Mesenchymal stem cell (in vitro differentiated cells and primary cell): ENCODE results near the gene TNFSF10.

Experiments
- DNase-seq: peaks from one replicate; pipeline ENCODE4 v3.0.0-alpha.2; 2013
- H2AFZ ChIP-seq: one replicate; pipeline ENCODE4 v1.6.1; 2013; ENCODE audit warnings: low read depth, mild to moderate bottlenecking, control low read depth, inconsistent platforms, low read length, moderate library complexity
- H2AK5ac ChIP-seq: 2 replicates; pipeline ENCODE4 v1.6.1; 2013; ENCODE audit warnings: low read length, moderate library complexity, mild to moderate bottlenecking, inconsistent platforms; ENCODE audit not compliant: severe bottlenecking
- H2BK120ac ChIP-seq: one replicate; pipeline ENCODE4 v1.6.1; 2013; ENCODE audit warnings: low read depth, mild to moderate bottlenecking, inconsistent platforms, low read length, moderate library complexity
- H2BK12ac ChIP-seq, 2 experiments: one replicate each; pipeline ENCODE4 v1.6.1; 2013; ENCODE audit warnings: inconsistent platforms in 2 of 2, low read length in 2 of 2, mild to moderate bottlenecking in 2 of 2, moderate library complexity in 2 of 2, control low read depth in 1 of 2
- H2BK15ac ChIP-seq: one replicate; pipeline ENCODE4 v1.6.1; 2013; ENCODE audit warnings: mild to moderate bottlenecking, low read depth, inconsistent platforms; ENCODE audit not compliant: poor library complexity, severe bottlenecking
- H2BK5ac ChIP-seq: 2 replicates; pipeline ENCODE4 v1.6.1; 2013; ENCODE audit warnings: low read depth, mild to moderate bottlenecking, low read length, control low read depth, inconsistent platforms; ENCODE audit not compliant: poor library complexity, severe bottlenecking
- H3K14ac ChIP-seq, 2 experiments: one replicate each; pipeline ENCODE4 v1.6.1; 2013; ENCODE audit warnings: inconsistent platforms in 2 of 2, low read length in 2 of 2, control low read depth in 1 of 2, mild to moderate bottlenecking in 1 of 2, moderate library complexity in 1 of 2
- H3K18ac ChIP-seq, 2 experiments: one replicate each; pipeline ENCODE4 v1.6.1; 2013; ENCODE audit warnings: inconsistent platforms in 2 of 2, low read length in 2 of 2, control low read depth in 1 of 2, low read depth in 1 of 2, mild to moderate bottlenecking in 1 of 2
- H3K23ac ChIP-seq, 2 experiments: one replicate each; pipeline ENCODE4 v1.6.1; 2013; ENCODE audit warnings: inconsistent platforms in 2 of 2, low read length in 2 of 2, mild to moderate bottlenecking in 2 of 2, moderate library complexity in 2 of 2, control low read depth in 1 of 2
- H3K27ac ChIP-seq: 2 replicates; pipeline ENCODE4 v1.5.1; 2013; ENCODE audit warnings: mild to moderate bottlenecking, moderate library complexity, low read length, control low read depth, inconsistent platforms; ENCODE audit not compliant: poor library complexity, severe bottlenecking
- H3K27me3 ChIP-seq, 2 experiments: 2 replicates each; pipeline versions ENCODE4 v1.6.1 to v1.7.0; 2013; ENCODE audit warnings: low read length in 2 of 2, mild to moderate bottlenecking in 2 of 2, moderate library complexity in 2 of 2, control low read depth in 1 of 2, inconsistent platforms in 1 of 2; ENCODE audit not compliant: control insufficient read depth in 1 of 2, insufficient read depth in 1 of 2
- H3K36me3 ChIP-seq, 2 experiments: 2 replicates each; pipeline versions ENCODE4 v1.6.1 to v1.7.0; 2013; ENCODE audit warnings: low read length in 2 of 2, control low read depth in 1 of 2, inconsistent platforms in 1 of 2, low read depth in 1 of 2, mild to moderate bottlenecking in 1 of 2; ENCODE audit not compliant: insufficient read depth in 2 of 2, control insufficient read depth in 1 of 2
- H3K4ac ChIP-seq, 2 experiments: one replicate each; pipeline ENCODE4 v1.6.1; 2013; ENCODE audit warnings: inconsistent platforms in 2 of 2, low read length in 2 of 2, mild to moderate bottlenecking in 2 of 2, moderate library complexity in 2 of 2, control low read depth in 1 of 2, low read depth in 1 of 2
- H3K4me1 ChIP-seq: 2 replicates; pipeline ENCODE4 v1.6.1; 2013; ENCODE audit warnings: low read depth, low read length, control low read depth; ENCODE audit not compliant: control insufficient read depth, insufficient read depth
- H3K4me2 ChIP-seq: 2 replicates; pipeline ENCODE4 v1.6.1; 2013; ENCODE audit warnings: low read length, mild to moderate bottlenecking, inconsistent platforms; ENCODE audit not compliant: poor library complexity, severe bottlenecking
- H3K4me3 ChIP-seq, 2 experiments: 2 replicates each; pipeline versions ENCODE4 v1.5.1 to v1.7.0; 2013; ENCODE audit warnings: low read length in 2 of 2, mild to moderate bottlenecking in 2 of 2, control low read depth in 1 of 2, low read depth in 1 of 2; ENCODE audit not compliant: insufficient read depth in 1 of 2
- H3K79me1 ChIP-seq: replicated peaks from 2 replicates; pipeline ENCODE4 v1.6.1; 2013; ENCODE audit warnings: mild to moderate bottlenecking, control low read depth, low read length, inconsistent platforms; ENCODE audit not compliant: poor library complexity, severe bottlenecking
- H3K9ac ChIP-seq: 2 replicates; pipeline ENCODE4 v1.7.0; 2013; ENCODE audit warnings: mild to moderate bottlenecking, low read length, moderate library complexity
- H3K9me3 ChIP-seq: 2 replicates; pipeline ENCODE4 v1.7.0; 2013; ENCODE audit warnings: mild to moderate bottlenecking, low read length; ENCODE audit not compliant: control insufficient read depth
- H4K8ac ChIP-seq: one replicate; pipeline ENCODE4 v1.6.1; 2013; ENCODE audit warnings: inconsistent platforms, mild to moderate bottlenecking, low read length, moderate library complexity
- H4K91ac ChIP-seq: one replicate; pipeline ENCODE4 v1.6.1; 2013; ENCODE audit warnings: mild to moderate bottlenecking, low read length, inconsistent platforms
- WGBS: methylation state at CpG from one replicate; pipeline ENCODE4 v1.1.7; 2013; ENCODE audit warnings: mixed read lengths; 5-methylcytosine and 5-hydroxymethylcytosine counted together

Gene TNFSF10

DNA sequence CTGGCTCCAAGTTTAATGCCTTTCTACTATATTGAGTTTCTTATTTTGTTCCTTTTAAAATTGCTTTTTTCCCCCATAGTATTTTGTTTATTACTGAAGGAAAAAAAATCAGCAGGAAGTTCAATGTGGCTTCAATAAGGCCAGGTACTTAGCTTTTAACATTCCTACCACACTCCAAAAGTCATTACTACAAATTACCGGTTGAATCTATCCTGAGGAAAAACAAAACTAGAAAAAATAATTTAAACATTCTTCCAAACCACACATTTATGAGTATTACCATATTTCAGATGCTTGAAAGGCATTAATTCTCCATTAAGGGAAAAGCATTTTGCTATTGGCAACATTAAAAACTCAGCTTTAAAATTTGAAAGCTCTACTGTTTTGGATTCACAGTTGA is 20.2 kb upstream of the TNFSF10 start:
- Histone ChIP-seq H3K36me3 (no peaks in the 10 kb centered on the region), H2AK5ac (no peak overlapping the region), H3K18ac (no peak overlapping the region), H2BK12ac (no peak overlapping the region), H3K4me2 (no peak overlapping the region), H4K91ac (no peak overlapping the region), H3K27ac (no peak overlapping the region), H2AFZ (no peak overlapping the region), H3K4ac (no peak overlapping the region), H3K9ac (no peak overlapping the region), H3K14ac (no peak overlapping the region), H3K4me1 (peaks cover 3% of the 10 kb centered on the region), H3K23ac (no peak overlapping the region), H3K9me3 (no peaks in the 10 kb centered on the region), H2BK120ac (no peak overlapping the region), H3K79me1 (no peaks in the 10 kb centered on the region), H3K27me3 (no peaks in the 10 kb centered on the region), H2BK15ac (no peak overlapping the region), H4K8ac (no peak overlapping the region), H2BK5ac (no peak overlapping the region), H3K4me3 (no peak overlapping the region)
- no peak for DNase-seq
- 100% methylated on average over 1 of the region's 1 CpG for WGBS

- no peaks in the 10 kb centered on the region for H3K79me1 ChIP-seq
- H3K4me3 ChIP-seq: no peak overlapping the region
- no peak overlapping the region for H3K18ac ChIP-seq
- H2BK15ac ChIP-seq: no peak overlapping the region
- H2AFZ ChIP-seq: no peak overlapping the region
- H2BK12ac ChIP-seq: no peak overlapping the region
- no peaks in the 10 kb centered on the region for H3K9me3 ChIP-seq
- no peaks in the 10 kb centered on the region for H3K36me3 ChIP-seq
- H3K4ac ChIP-seq: no peak overlapping the region
- no peak overlapping the region for H4K8ac ChIP-seq
- H4K91ac ChIP-seq: no peak overlapping the region
- no peak overlapping the region for H3K4me2 ChIP-seq
- no peak overlapping the region for H3K9ac ChIP-seq
- H3K4me1 ChIP-seq: peaks cover 3% of the 10 kb centered on the region
- H2BK5ac ChIP-seq: no peak overlapping the region
- H3K23ac ChIP-seq: no peak overlapping the region
- no peak overlapping the region for H3K27ac ChIP-seq
- no peaks in the 10 kb centered on the region for H3K27me3 ChIP-seq
- DNase-seq: no peak
- no peak overlapping the region for H2BK120ac ChIP-seq
- H3K14ac ChIP-seq: no peak overlapping the region
- H2AK5ac ChIP-seq: no peak overlapping the region
- no CpG with 5 or more reads among the region's 3 CpGs for WGBS
Observed at GRCh38 chr3:172542999-172543398, 19.8 kb upstream of the TNFSF10 start.

DNA sequence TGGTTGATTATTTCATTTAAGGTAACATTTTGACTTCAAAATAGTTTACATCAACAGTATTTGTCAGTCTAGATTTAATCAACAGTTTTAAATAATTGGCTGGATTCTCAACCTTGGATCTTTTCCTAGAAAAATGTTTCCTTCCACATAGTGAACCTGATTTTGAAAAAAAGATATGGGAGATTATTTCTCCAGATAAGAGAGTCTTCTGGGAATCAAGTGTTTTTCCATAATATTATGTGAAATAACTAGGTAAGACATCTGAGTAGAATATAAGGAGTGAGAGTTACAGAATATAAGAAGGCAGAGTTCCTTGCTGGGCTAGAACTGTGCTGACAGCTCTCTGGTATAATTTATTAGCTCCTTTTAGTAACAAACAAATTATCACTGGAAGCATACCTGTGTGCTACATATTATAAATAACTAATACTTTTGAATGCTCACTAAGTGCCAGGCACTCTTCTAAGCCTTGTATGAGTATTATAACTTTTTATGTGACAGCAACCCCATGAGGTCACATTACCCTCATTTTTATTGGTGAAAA is 18.8 kb upstream of the TNFSF10 start:
- no peaks in the 10 kb centered on the region for H3K27me3 ChIP-seq
- H3K18ac ChIP-seq: no peak overlapping the region
- H2AK5ac ChIP-seq: no peak overlapping the region
- peak overlapping the region; percentile 19 for H3K9ac ChIP-seq
- no peak for DNase-seq
- H3K4me2 ChIP-seq: no peak overlapping the region
- no peaks in the 10 kb centered on the region for H3K9me3 ChIP-seq
- H2BK15ac ChIP-seq: no peak overlapping the region
- no peaks in the 10 kb centered on the region for H3K79me1 ChIP-seq
- no peak overlapping the region for H4K8ac ChIP-seq
- H3K4me1 ChIP-seq: peaks cover 3% of the 10 kb centered on the region
- no peak overlapping the region for H3K23ac ChIP-seq
- H4K91ac ChIP-seq: no peak overlapping the region
- no peak overlapping the region for H3K14ac ChIP-seq
- no peak overlapping the region for H3K27ac ChIP-seq
- H2AFZ ChIP-seq: no peak overlapping the region
- H2BK5ac ChIP-seq: no peak overlapping the region
- H3K36me3 ChIP-seq: no peaks in the 10 kb centered on the region
- no peak overlapping the region for H2BK12ac ChIP-seq
- no peak overlapping the region for H3K4ac ChIP-seq
- no peak overlapping the region for H2BK120ac ChIP-seq
- no peak overlapping the region for H3K4me3 ChIP-seq

DNA sequence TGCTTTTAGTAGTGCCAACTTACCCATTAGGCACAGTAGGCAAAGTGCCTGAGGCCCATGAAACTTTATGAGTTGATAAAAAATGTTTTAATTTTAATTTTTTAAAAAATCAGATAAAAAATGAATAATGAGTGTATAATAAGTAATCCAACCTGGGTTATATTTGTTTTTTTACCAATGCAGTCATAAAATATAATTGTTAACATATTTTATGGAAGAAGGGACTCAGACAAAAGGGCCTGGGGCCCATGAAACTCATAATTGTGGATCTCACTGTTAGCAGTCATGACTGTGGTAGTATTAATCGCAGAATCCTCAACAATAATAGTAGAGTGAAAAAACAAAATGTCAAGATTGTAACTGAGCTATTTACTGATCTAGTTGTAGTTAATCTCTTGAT is 16.8 kb upstream of the TNFSF10 start:
- Histone ChIP-seq H4K8ac (no peak overlapping the region), H2AK5ac (no peak overlapping the region), H3K9ac (no peak overlapping the region), H2BK5ac (no peak overlapping the region), H3K27me3 (no peaks in the 10 kb centered on the region), H2BK15ac (no peak overlapping the region), H3K14ac (no peak overlapping the region), H3K18ac (no peak overlapping the region), H3K4me1 (peaks cover 3% of the 10 kb centered on the region), H3K4ac (no peak overlapping the region), H4K91ac (no peak overlapping the region), H2BK120ac (no peak overlapping the region), H3K23ac (no peak overlapping the region), H2BK12ac (no peak overlapping the region), H3K9me3 (no peaks in the 10 kb centered on the region), H3K36me3 (no peaks in the 10 kb centered on the region), H3K4me2 (no peak overlapping the region), H3K79me1 (no peaks in the 10 kb centered on the region), H2AFZ (no peak overlapping the region), H3K27ac (no peak overlapping the region), H3K4me3 (no peak overlapping the region)
- DNase-seq: no peak
- WGBS: 100% methylated on average over 1 of the region's 1 CpG
